Pancreas (tissue), 10 donors: Measurements from ENCODE around the gene MMP14. TPM values are rescaled to one million over a fixed set of nuclear protein-coding genes. Genes with fewer than 3 reads are reported as not detected.

ENCODE experiments used
- ATAC-seq, 4 donors: fragments of 200-7000 bp; cut with Tn5 transposase; one replicate each; pipeline versions ENCODE4 v1.8.0 to v1.9.1; 2020; ENCODE audit warnings: mild to moderate bottlenecking in 4 of 4, moderate library complexity in 4 of 4
- DNase-seq, 6 donors: peaks; one replicate each; pipeline ENCODE4 v3.0.0-alpha.2; 2020
- FAIRE-seq: peaks from 2 replicates; lab custom pipeline; 2012; peaks lifted over from hg19 to GRCh38; lab: Jason Lieb, UNC
- H3K27ac ChIP-seq, 4 donors: fragments of 200-600 bp; sonication (generic); 1 replicate in 3 of 4; 2 replicates in 1 of 4; pipeline versions ENCODE4 v1.5.0 to v1.8.0; 2020
- H3K27me3 ChIP-seq, 4 donors: fragments of 200-600 bp; one replicate each; pipeline ENCODE4 v1.8.0; 2021
- H3K36me3 ChIP-seq, 3 donors: fragments of 200-600 bp; sonication (generic) in 1 of 3; one replicate each; pipeline versions ENCODE4 v1.5.0 to v1.8.0; 2020 to 2021
- H3K4me1 ChIP-seq, 3 donors: fragments of 200-600 bp; one replicate each; pipeline ENCODE4 v1.8.0; 2021
- H3K4me3 ChIP-seq, 4 donors: fragments of 200-600 bp; sonication (generic) in 2 of 4; one replicate each; pipeline versions ENCODE4 v1.5.0 to v1.8.0; 2020 to 2021
- H3K9me3 ChIP-seq, 4 donors: fragments of 200-600 bp; one replicate each; pipeline ENCODE4 v1.8.0; 2021
- WGBS, 2 donors: extraction: QIAGEN DNeasy Blood & Tissue Kit; methylation state at CpG; one replicate each; pipeline ENCODE4 v1.1.7; 2013; 5-methylcytosine and 5-hydroxymethylcytosine counted together
- intact Hi-C, 3 donors: fragments of 100-400 bp; cut with DNase I; formaldehyde crosslinking; loops; one replicate each; pipeline versions ENCODE4 v1.11.1 to v1.14.2; 2022
- polyA plus RNA-seq, 2 donors: library from polyadenylated mRNA; stranded (reverse); fragments of 200-250 nt; gene quantifications; one replicate each; pipeline ENCODE4 v1.2.3, GENCODE V29; 2013
- total RNA-seq, 6 donors: library from RNA; stranded (reverse); fragmentation: NEBNext Ultra II Directional in 4 of 6; extraction: Animal tissue kit (Norgen Biotek cat#: 25700) in 4 of 6; gene quantifications; one replicate each; pipeline versions ENCODE4 v1.2.1 to v1.2.4, GENCODE V29; 2021 to 2023
- TF ChIP-seq, protein P1 (sequence below), 4 donors: fragments of 200-600 bp; sonication (generic) in 3 of 4; IDR thresholded peaks; one replicate each; pipeline versions ENCODE4 v1.5.0 to v1.8.0; 2021; ENCODE audit warnings: antibody characterized with exemption in 4 of 4
- donor health status: healthy with polysubstance abuse.
- donor health status: DM: no; HTN: no; CAD: no; lungs with moderate emphysema.
- donor health status: DM: no; HTN: no; CAD: no.
- donor health status: control.
- donor health status: control.
- donor health status: Bipolar disorder and iron deficiency.
- donor health status: DM: yes; HTN: yes; CAD: no.
- donor health status: DM: no; HTN: no; CAD: no.
- donor health status: DM: no; HTN: no; CAD: no.
- donor health status: DM: yes; HTN: yes; CAD: no.

The MMP14 gene
- total and polyA plus RNA-seq, 8 donors, result 18.7 to 146 (median 34.0) TPM

GRCh38 chr14:22837114-22837749 lies 847 bp downstream of the MMP14 start:
- peak overlapping the region; percentile 72 to 87 (median 80) for H3K27ac ChIP-seq
- peak; percentile 74 to 86 (median 80) for ATAC-seq
- intact Hi-C loops, result no loop called here
- peaks cover 0 to 10% (median 4%) of the 10 kb centered on the region in 3 donors for H3K36me3 ChIP-seq
- TF ChIP-seq, protein P1, sequence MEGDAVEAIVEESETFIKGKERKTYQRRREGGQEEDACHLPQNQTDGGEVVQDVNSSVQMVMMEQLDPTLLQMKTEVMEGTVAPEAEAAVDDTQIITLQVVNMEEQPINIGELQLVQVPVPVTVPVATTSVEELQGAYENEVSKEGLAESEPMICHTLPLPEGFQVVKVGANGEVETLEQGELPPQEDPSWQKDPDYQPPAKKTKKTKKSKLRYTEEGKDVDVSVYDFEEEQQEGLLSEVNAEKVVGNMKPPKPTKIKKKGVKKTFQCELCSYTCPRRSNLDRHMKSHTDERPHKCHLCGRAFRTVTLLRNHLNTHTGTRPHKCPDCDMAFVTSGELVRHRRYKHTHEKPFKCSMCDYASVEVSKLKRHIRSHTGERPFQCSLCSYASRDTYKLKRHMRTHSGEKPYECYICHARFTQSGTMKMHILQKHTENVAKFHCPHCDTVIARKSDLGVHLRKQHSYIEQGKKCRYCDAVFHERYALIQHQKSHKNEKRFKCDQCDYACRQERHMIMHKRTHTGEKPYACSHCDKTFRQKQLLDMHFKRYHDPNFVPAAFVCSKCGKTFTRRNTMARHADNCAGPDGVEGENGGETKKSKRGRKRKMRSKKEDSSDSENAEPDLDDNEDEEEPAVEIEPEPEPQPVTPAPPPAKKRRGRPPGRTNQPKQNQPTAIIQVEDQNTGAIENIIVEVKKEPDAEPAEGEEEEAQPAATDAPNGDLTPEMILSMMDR (IDR thresholded peaks at IDR 0.05), result no peak
- DNase-seq, result peak in 5 of 6 donors; percentile 64 to 86 (median 68)
- no peaks in the 10 kb centered on the region for H3K27me3 ChIP-seq
- 1 to 2% methylated on average over 57 of the region's 57 CpGs for WGBS, 2 donors
- no peak for FAIRE-seq
- H3K4me3 ChIP-seq, result peak overlapping the region; percentile 38 to 90 (median 82)
- H3K9me3 ChIP-seq, result no peaks in the 10 kb centered on the region
- H3K4me1 ChIP-seq, result peaks cover 0 to 16% (median 0%) of the 10 kb centered on the region in 3 donors

GRCh38 chr14:22837750-22838538 lies 1.6 kb downstream of the MMP14 start:
- TF ChIP-seq, protein P1 (IDR thresholded peaks at IDR 0.05), result no peak
- intact Hi-C loops, result no loop called here
- FAIRE-seq (no peak), DNase-seq (peak in 3 of 6 donors; percentile 36 to 56 (median 53)), ATAC-seq (peak; percentile 8 to 34 (median 14))
- Histone ChIP-seq H3K4me3 (peak overlapping the region; percentile 38 to 90 (median 82)), H3K27me3 (no peaks in the 10 kb centered on the region), H3K9me3 (no peaks in the 10 kb centered on the region), H3K4me1 (peaks cover 0 to 16% (median 0%) of the 10 kb centered on the region in 3 donors), H3K27ac (peak overlapping the region; percentile 72 to 87 (median 80)), H3K36me3 (peaks cover 0 to 17% (median 8%) of the 10 kb centered on the region in 3 donors)
- 24 to 37% methylated on average over 25 of the region's 25 CpGs for WGBS, 2 donors

GRCh38 chr14:22838631-22839041 lies 2.3 kb downstream of the MMP14 start:
- Histone ChIP-seq H3K27me3 (no peaks in the 10 kb centered on the region), H3K9me3 (no peaks in the 10 kb centered on the region), H3K4me1 (peaks cover 0 to 16% (median 0%) of the 10 kb centered on the region in 3 donors), H3K4me3 (peak overlapping the region in 3 of 4 donors; percentile 38 to 90 (median 80)), H3K36me3 (peaks cover 0 to 24% (median 15%) of the 10 kb centered on the region in 3 donors), H3K27ac (peak overlapping the region in 2 of 4 donors; percentile 87)
- peak in 1 of 6 donors; percentile 51 for DNase-seq
- no peak for FAIRE-seq
- intact Hi-C loops, result no loop called here
- TF ChIP-seq, protein P1 (IDR thresholded peaks at IDR 0.05), result no peak
- WGBS, 2 donors, result 59 to 70% methylated on average over 6 of the region's 6 CpGs
- peak in 2 of 4 donors; percentile 4 to 25 for ATAC-seq

GRCh38 chr14:22839159-22839779 lies 2.9 kb downstream of the MMP14 start:
- peaks cover 0 to 16% (median 0%) of the 10 kb centered on the region in 3 donors for H3K4me1 ChIP-seq
- no peak for ATAC-seq
- TF ChIP-seq, protein P1 (IDR thresholded peaks at IDR 0.05), result no peak

More at GRCh38 chr14:22839159-22839779, 2.9 kb downstream of the MMP14 start:
- intact Hi-C loops, result no loop called here
- WGBS, 2 donors, result 69 to 75% methylated on average over 6 of the region's 6 CpGs
- Histone ChIP-seq H3K27ac (peak overlapping the region in 1 of 4 donors; percentile 87), H3K9me3 (no peaks in the 10 kb centered on the region), H3K36me3 (peaks cover 0 to 26% (median 17%) of the 10 kb centered on the region in 3 donors), H3K4me3 (peak overlapping the region in 2 of 4 donors; percentile 80 to 90), H3K27me3 (no peaks in the 10 kb centered on the region)
- no peak for FAIRE-seq
- DNase-seq, result peak in 1 of 6 donors; percentile 29
